Neural progenitor cell (in vitro differentiated cells): ENCODE measurements around the gene BSN.

Experiments used
- EZH2 ChIP-seq: fragments of 200-600 bp; sonication (generic); IDR thresholded peaks from 2 replicates; pipeline ENCODE4 v1.6.1; 2017; ENCODE audit warnings: antibody characterized with exemption, mild to moderate bottlenecking, moderate library complexity
- TF ChIP-seq, protein P1 (sequence below): fragments of 200-600 bp; sonication (generic); IDR thresholded peaks from 2 replicates; pipeline ENCODE4 v1.5.1; 2017; ENCODE audit warnings: antibody characterized with exemption, mild to moderate bottlenecking

DNA sequence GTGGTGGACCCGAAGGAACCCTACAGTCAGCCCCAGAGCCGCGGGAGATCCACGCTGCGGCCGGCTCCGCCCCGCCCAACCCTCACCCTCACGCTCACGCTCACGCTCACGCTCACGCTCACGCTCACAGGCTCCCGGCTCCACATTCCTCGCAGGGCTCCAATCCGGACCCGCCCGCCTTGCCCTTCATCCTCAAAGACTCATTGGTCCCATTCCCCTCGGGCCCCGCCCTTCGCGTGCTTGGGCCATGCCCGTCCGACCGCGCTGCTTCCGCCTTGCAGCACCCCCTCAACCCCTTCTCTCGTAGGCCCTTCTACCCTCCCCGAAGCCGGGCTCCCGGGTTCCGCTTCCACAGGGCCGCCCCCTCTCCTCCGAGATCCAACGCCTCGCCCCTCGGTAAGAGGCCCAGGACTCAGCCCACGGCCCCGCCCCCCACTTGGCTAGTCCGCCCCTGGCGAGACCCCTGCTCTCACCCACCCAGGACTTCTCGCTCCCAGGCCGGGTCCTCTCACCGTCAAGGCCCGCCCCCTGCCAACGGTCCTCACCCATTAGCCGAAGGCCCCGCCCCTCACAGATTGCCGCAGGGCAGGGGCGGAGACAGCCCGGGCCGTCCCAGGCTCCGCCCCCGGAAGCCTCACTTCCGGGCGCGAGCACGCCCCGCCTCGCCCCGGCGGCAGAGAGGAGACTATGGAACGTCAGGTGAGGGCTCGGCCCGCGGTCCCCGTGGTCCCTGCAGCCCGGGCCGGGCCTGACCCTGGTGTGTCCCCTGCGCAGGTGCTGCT is 119.6 kb downstream of the BSN start, which contains the start of gene APEH:
- no peak for TF ChIP-seq EZH2
- TF ChIP-seq, protein P1, sequence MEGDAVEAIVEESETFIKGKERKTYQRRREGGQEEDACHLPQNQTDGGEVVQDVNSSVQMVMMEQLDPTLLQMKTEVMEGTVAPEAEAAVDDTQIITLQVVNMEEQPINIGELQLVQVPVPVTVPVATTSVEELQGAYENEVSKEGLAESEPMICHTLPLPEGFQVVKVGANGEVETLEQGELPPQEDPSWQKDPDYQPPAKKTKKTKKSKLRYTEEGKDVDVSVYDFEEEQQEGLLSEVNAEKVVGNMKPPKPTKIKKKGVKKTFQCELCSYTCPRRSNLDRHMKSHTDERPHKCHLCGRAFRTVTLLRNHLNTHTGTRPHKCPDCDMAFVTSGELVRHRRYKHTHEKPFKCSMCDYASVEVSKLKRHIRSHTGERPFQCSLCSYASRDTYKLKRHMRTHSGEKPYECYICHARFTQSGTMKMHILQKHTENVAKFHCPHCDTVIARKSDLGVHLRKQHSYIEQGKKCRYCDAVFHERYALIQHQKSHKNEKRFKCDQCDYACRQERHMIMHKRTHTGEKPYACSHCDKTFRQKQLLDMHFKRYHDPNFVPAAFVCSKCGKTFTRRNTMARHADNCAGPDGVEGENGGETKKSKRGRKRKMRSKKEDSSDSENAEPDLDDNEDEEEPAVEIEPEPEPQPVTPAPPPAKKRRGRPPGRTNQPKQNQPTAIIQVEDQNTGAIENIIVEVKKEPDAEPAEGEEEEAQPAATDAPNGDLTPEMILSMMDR, result no peak
